ENCODE results near the gene CARD10. TPM values are rescaled to one million over a fixed set of nuclear protein-coding genes. Genes with fewer than 3 reads are reported as not detected.

Gene CARD10
- total RNA-seq, 2 donors from 2014 or later: 17.4 to 28.7 TPM

GRCh38 chr22:37493979-37494378, 25.2 kb downstream of the CARD10 start:
- Histone ChIP-seq H3K4me1 (peaks cover 6% of the 10 kb centered on the region), H3K27ac (no peak overlapping the region), H3K4me3 (no peak overlapping the region), H3K36me3 (replicated peaks in 1 of 2; ENCODE audit: insufficient read depth in 1 of 2, low read depth in 2 of 2) (no peaks in the 10 kb centered on the region), H3K27me3 (no peaks in the 10 kb centered on the region), H3K9me3 (no peaks in the 10 kb centered on the region)
- intact Hi-C loops (cut with DNase I): no loop called here
- ATAC-seq: no peak
- TF ChIP-seq POLR2A (IDR thresholded peaks at IDR 0.05): no peak
- 95 to 100% methylated on average over 3 to 10 of the region's 10 CpGs for WGBS, 2 donors
- DNase-seq: no peak

DNA sequence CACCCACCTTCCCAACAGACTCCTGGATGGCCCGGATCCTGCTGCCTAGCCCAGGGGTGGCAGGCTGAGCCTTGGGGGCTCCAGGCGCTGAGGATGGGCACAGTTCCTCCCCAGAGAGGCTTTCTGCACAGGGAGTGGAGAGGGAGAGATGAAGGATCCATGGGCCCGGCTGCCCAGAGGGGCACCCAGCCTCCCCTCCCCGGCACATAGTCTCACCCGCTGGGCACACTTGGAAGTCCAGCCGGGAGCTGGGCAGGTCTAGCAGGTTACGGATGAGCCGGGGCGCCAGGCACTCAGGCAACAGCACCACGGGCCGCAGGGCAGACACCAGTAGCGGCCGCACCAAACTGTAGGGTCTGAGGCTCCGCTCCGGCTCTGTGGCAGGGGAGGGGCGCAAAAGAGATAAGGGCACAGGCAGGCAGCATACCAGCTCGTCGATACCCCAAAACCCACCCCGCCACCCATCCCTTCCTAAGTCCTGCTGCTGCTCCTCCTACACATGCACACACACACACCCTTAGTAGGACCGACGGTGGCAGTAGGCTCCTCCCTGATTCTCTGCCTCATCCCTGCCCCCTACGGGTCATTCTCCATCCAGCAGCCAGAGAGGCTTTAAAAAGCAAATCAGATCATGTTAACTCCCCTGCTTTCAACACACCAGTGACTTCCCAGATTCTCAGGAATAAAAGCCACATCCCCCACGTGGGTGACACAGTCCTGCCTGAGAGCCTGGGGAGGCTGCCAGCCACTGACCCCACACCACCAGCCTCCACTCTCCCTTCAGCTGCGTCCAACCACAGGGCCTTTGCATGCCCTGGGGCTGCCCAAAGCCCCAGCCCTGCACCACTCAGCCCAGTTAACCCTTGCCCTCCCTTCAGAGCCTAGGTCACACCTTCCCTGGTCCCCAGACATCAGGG, 26.5 kb downstream of the CARD10 start:
- no peak for TF ChIP-seq POLR2A (IDR thresholded peaks at IDR 0.05)
- TF ChIP-seq, protein P1, sequence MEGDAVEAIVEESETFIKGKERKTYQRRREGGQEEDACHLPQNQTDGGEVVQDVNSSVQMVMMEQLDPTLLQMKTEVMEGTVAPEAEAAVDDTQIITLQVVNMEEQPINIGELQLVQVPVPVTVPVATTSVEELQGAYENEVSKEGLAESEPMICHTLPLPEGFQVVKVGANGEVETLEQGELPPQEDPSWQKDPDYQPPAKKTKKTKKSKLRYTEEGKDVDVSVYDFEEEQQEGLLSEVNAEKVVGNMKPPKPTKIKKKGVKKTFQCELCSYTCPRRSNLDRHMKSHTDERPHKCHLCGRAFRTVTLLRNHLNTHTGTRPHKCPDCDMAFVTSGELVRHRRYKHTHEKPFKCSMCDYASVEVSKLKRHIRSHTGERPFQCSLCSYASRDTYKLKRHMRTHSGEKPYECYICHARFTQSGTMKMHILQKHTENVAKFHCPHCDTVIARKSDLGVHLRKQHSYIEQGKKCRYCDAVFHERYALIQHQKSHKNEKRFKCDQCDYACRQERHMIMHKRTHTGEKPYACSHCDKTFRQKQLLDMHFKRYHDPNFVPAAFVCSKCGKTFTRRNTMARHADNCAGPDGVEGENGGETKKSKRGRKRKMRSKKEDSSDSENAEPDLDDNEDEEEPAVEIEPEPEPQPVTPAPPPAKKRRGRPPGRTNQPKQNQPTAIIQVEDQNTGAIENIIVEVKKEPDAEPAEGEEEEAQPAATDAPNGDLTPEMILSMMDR (IDR thresholded peaks at IDR 0.05): peak in 1 of 7 experiments; percentile 28
- no peak for ATAC-seq
- Histone ChIP-seq H3K27me3 (no peaks in the 10 kb centered on the region), H3K9me3 (no peaks in the 10 kb centered on the region), H3K4me1 (no peaks in the 10 kb centered on the region), H3K36me3 (replicated peaks in 1 of 2; ENCODE audit: insufficient read depth in 1 of 2, low read depth in 2 of 2) (no peaks in the 10 kb centered on the region), H3K27ac (no peak overlapping the region), H3K4me3 (no peak overlapping the region)
- intact Hi-C loops (cut with DNase I): no loop called here
- peak in 1 of 4 donors; percentile 34 for DNase-seq
- 80 to 83% methylated on average over 14 to 23 of the region's 24 CpGs for WGBS, 2 donors

DNA sequence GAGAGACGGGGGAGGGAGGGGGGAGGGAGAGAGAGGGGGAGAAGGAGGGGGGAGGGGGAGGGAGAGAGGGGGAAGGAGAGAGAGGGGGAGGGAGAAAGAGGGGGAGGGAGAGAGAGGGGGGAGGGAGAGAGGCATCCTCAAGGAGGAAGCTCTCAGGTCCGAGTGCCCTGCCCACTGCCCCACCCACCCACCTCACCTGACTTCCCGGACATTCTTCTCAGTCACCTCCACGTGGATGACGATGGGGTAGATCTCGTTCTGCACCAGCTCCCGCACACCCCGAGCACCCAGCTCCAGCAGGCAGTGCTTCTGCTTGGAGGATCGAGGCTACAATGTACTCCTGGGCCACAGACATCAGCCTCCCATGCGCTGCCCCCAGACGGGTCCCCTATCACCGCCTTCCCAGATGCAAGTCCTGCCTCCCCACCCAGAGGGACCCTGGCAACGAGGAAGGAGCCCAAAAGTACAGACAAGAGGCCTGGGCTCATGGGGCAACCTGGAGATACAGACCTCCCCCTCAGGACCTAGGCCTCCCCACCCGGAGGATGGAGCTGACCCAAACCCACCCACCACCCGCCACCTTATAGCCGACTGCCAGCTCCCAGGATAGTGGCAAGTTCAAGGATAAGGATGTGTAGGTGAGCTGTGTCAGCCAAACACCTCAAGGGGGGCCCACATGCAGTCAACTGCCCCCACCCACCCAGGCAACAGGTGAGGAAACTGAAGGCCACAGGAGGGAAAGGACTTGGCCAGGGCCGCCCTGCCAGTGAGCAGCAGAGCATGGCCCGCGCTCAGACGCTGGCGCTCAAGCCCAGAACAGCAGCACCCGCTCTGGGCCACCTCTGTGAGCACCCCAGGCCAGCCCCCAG, 27.4 kb downstream of the CARD10 start:
- Histone ChIP-seq H3K36me3 (replicated peaks in 1 of 2; ENCODE audit: insufficient read depth in 1 of 2, low read depth in 2 of 2) (no peaks in the 10 kb centered on the region), H3K9me3 (no peaks in the 10 kb centered on the region), H3K27ac (no peak overlapping the region), H3K27me3 (no peaks in the 10 kb centered on the region), H3K4me1 (peaks cover 2% of the 10 kb centered on the region), H3K4me3 (no peak overlapping the region)
- intact Hi-C loops (cut with DNase I): no loop called here
- no peak for TF ChIP-seq POLR2A (IDR thresholded peaks at IDR 0.05)
- TF ChIP-seq, protein P1 (IDR thresholded peaks at IDR 0.05): no peak
- DNase-seq: no peak
- ATAC-seq: no peak
- 86 to 90% methylated on average over 5 to 13 of the region's 22 CpGs for WGBS, 2 donors

GRCh38 chr22:37491106-37491505, 28.1 kb downstream of the CARD10 start:
- TF ChIP-seq, protein P1 (IDR thresholded peaks at IDR 0.05): no peak
- no peak for TF ChIP-seq POLR2A (IDR thresholded peaks at IDR 0.05)
- 87 to 92% methylated on average over 5 to 15 of the region's 16 CpGs for WGBS, 2 donors
- Histone ChIP-seq H3K9me3 (no peaks in the 10 kb centered on the region), H3K4me3 (no peak overlapping the region), H3K27me3 (no peaks in the 10 kb centered on the region), H3K36me3 (replicated peaks in 1 of 2; ENCODE audit: insufficient read depth in 1 of 2, low read depth in 2 of 2) (no peaks in the 10 kb centered on the region), H3K27ac (no peak overlapping the region), H3K4me1 (peaks cover 9% of the 10 kb centered on the region)
- no peak for ATAC-seq
- intact Hi-C loops (cut with DNase I): no loop called here
- DNase-seq: no peak

- Histone ChIP-seq H3K36me3 (replicated peaks in 1 of 2; ENCODE audit: insufficient read depth in 1 of 2, low read depth in 2 of 2) (no peaks in the 10 kb centered on the region), H3K27ac (no peak overlapping the region), H3K4me1 (peaks cover 13% of the 10 kb centered on the region), H3K9me3 (no peaks in the 10 kb centered on the region), H3K27me3 (no peaks in the 10 kb centered on the region), H3K4me3 (no peak overlapping the region)
- WGBS, 2 donors: 89 to 95% methylated on average over 8 to 10 of the region's 10 CpGs
- TF ChIP-seq, protein P1 (IDR thresholded peaks at IDR 0.05): no peak
- TF ChIP-seq POLR2A (IDR thresholded peaks at IDR 0.05): no peak
- DNase-seq (no peak), ATAC-seq (no peak)
- intact Hi-C loops (cut with DNase I): no loop called here
Observed at GRCh38 chr22:37489983-37490382, 29.2 kb downstream of the CARD10 start.

Data from body of pancreas (tissue), 4 donors.